Sigmoid colon (tissue), 4 donors: ENCODE measurements around the gene ILKAP.

Experiments
- EP300 ChIP-seq, 4 donors: sonication (generic); formaldehyde crosslinking; IDR thresholded peaks; one replicate each; pipeline ENCODE4 v1.6.1; 2017; ENCODE audit warnings: antibody characterized with exemption in 4 of 4
- POLR2AphosphoS5 ChIP-seq, 4 donors: sonication (generic); formaldehyde crosslinking; IDR thresholded peaks; one replicate each; pipeline ENCODE4 v1.6.1; 2017; ENCODE audit warnings: antibody characterized with exemption in 4 of 4
- TF ChIP-seq, protein P1 (sequence below), 4 experiments: fragments of 450-650 bp in 3 of 4; fragments of 200-600 bp in 1 of 4; IDR thresholded peaks; one replicate each; pipeline ENCODE4 v1.5.1; 2016 to 2019; ENCODE audit warnings: antibody characterized with exemption in 4 of 4, mild to moderate bottlenecking in 3 of 4, moderate library complexity in 2 of 4

DNA sequence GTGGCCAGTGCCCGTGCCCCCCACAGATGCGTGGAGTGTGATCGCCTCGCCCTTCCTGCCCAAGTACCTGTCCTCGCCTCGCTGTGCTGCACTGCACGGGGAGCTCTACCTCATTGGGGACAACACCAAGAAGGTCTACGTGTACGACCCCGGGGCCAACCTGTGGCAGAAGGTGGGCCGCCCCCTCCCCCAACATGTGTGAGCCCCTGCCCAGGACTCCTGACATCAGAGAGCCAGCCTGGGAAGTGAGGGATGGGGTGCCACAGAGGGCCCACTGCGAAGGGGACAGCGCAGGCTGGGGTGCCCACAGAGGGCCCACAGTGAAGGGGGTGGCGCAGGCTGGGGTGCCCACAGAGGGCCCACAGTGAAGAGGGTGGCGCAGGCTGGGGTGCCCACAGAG lies 54.5 kb downstream of the ILKAP start:
- TF ChIP-seq, protein P1, sequence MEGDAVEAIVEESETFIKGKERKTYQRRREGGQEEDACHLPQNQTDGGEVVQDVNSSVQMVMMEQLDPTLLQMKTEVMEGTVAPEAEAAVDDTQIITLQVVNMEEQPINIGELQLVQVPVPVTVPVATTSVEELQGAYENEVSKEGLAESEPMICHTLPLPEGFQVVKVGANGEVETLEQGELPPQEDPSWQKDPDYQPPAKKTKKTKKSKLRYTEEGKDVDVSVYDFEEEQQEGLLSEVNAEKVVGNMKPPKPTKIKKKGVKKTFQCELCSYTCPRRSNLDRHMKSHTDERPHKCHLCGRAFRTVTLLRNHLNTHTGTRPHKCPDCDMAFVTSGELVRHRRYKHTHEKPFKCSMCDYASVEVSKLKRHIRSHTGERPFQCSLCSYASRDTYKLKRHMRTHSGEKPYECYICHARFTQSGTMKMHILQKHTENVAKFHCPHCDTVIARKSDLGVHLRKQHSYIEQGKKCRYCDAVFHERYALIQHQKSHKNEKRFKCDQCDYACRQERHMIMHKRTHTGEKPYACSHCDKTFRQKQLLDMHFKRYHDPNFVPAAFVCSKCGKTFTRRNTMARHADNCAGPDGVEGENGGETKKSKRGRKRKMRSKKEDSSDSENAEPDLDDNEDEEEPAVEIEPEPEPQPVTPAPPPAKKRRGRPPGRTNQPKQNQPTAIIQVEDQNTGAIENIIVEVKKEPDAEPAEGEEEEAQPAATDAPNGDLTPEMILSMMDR (IDR thresholded peaks at IDR 0.05), result no peak
- TF ChIP-seq POLR2AphosphoS5 (IDR thresholded peaks at IDR 0.05), result no peak
- TF ChIP-seq EP300 (IDR thresholded peaks at IDR 0.05), result no peak
